Lower lobe of right lung (tissue), 2 donors: ENCODE measurements around the gene SAMD14. TPM values are rescaled to one million over a fixed set of nuclear protein-coding genes. Genes with fewer than 3 reads are reported as not detected.
A peak's percentile ranks its signal among the peaks of the same experiment; 100 is the strongest.

Source experiments
- ATAC-seq, 2 donors: fragments of 200-7000 bp; cut with Tn5 transposase; one replicate each; pipeline ENCODE4 v1.9.1; 2020 to 2022; ENCODE audit warnings: mild to moderate bottlenecking in 2 of 2, moderate library complexity in 2 of 2
- DNase-seq: peaks from one replicate; pipeline ENCODE4 v3.0.0-alpha.2; 2020
- H3K27ac ChIP-seq: fragments of 200-600 bp; one replicate; pipeline ENCODE4 v1.8.0; 2022
- H3K27me3 ChIP-seq: fragments of 200-600 bp; one replicate; pipeline ENCODE4 v1.8.0; 2022; ENCODE audit warnings: low read depth
- H3K36me3 ChIP-seq: fragments of 200-600 bp; one replicate; pipeline ENCODE4 v1.8.0; 2022; ENCODE audit warnings: mild to moderate bottlenecking
- H3K4me1 ChIP-seq: fragments of 200-600 bp; one replicate; pipeline ENCODE4 v1.8.0; 2022
- H3K4me3 ChIP-seq: fragments of 200-600 bp; one replicate; pipeline ENCODE4 v1.8.0; 2022; ENCODE audit warnings: mild to moderate bottlenecking
- H3K9me3 ChIP-seq: fragments of 200-600 bp; one replicate; pipeline ENCODE4 v1.8.0; 2022
- CTCF ChIP-seq: fragments of 200-600 bp; IDR thresholded peaks from one replicate; pipeline ENCODE4 v1.8.0; 2022; ENCODE audit warnings: antibody characterized with exemption, mild to moderate bottlenecking
- intact Hi-C: fragments of 100-400 bp; cut with DNase I; formaldehyde crosslinking; loops from one replicate; pipeline ENCODE4 v1.11.0; 2022
- total RNA-seq: library from RNA; stranded (reverse); fragmentation: NEBNext Ultra II Directional; extraction: Animal tissue kit (Norgen Biotek cat#: 25700); gene quantifications from one replicate; pipeline ENCODE4 v1.2.1, GENCODE V29; 2021
- donor health status: DM: no; HTN: yes; CAD: no; lungs with severe emphysema.

The SAMD14 gene
- total RNA-seq, 1 donor from 2014 or later, result 9.2 TPM

GRCh38 chr17:50157891-50158290, 27.9 kb upstream of the SAMD14 start:
- no peaks in the 10 kb centered on the region for H3K27me3 ChIP-seq
- peaks cover 44% of the 10 kb centered on the region for H3K4me1 ChIP-seq
- no peaks in the 10 kb centered on the region for H3K36me3 ChIP-seq
- DNase-seq (no peak), ATAC-seq (no peak)
- intact Hi-C loops, result no loop called here
- no peaks in the 10 kb centered on the region for H3K9me3 ChIP-seq
- no peak overlapping the region for H3K4me3 ChIP-seq
- TF ChIP-seq CTCF, result no peak
- no peak overlapping the region for H3K27ac ChIP-seq

- Histone ChIP-seq H3K36me3 (no peaks in the 10 kb centered on the region), H3K4me1 (peaks cover 46% of the 10 kb centered on the region), H3K9me3 (no peaks in the 10 kb centered on the region), H3K4me3 (no peak overlapping the region), H3K27me3 (no peaks in the 10 kb centered on the region), H3K27ac (peak overlapping the region; percentile 71)
- no peak for ATAC-seq
- no peak for TF ChIP-seq CTCF
- DNase-seq, result no peak
- intact Hi-C loops, result no loop called here
Measured at GRCh38 chr17:50155115-50155819, 25.3 kb upstream of the SAMD14 start.

GRCh38 chr17:50154604-50155003, 24.6 kb upstream of the SAMD14 start:
- Histone ChIP-seq H3K36me3 (no peaks in the 10 kb centered on the region), H3K4me1 (peaks cover 46% of the 10 kb centered on the region), H3K27ac (peak overlapping the region; percentile 58), H3K27me3 (no peaks in the 10 kb centered on the region), H3K9me3 (no peaks in the 10 kb centered on the region), H3K4me3 (no peak overlapping the region)
- no peak for ATAC-seq
- DNase-seq, result no peak
- intact Hi-C loops, result no loop called here
- TF ChIP-seq CTCF, result no peak

GRCh38 chr17:50153650-50154575, 24.0 kb upstream of the SAMD14 start:
- no peak for TF ChIP-seq CTCF
- DNase-seq (no peak), ATAC-seq (no peak)
- Histone ChIP-seq H3K27me3 (no peaks in the 10 kb centered on the region), H3K4me1 (peaks cover 46% of the 10 kb centered on the region), H3K36me3 (no peaks in the 10 kb centered on the region), H3K9me3 (no peaks in the 10 kb centered on the region), H3K27ac (peak overlapping the region; percentile 58), H3K4me3 (no peak overlapping the region)
- intact Hi-C loops, result no loop called here

GRCh38 chr17:50152736-50153135, 22.8 kb upstream of the SAMD14 start:
- peak overlapping the region; percentile 86 for H3K27ac ChIP-seq
- H3K27me3 ChIP-seq, result no peaks in the 10 kb centered on the region
- peaks cover 48% of the 10 kb centered on the region for H3K4me1 ChIP-seq
- intact Hi-C loops, result no loop called here
- no peak for TF ChIP-seq CTCF
- H3K9me3 ChIP-seq, result no peaks in the 10 kb centered on the region
- no peak for DNase-seq
- no peaks in the 10 kb centered on the region for H3K36me3 ChIP-seq
- no peak for ATAC-seq
- H3K4me3 ChIP-seq, result peak overlapping the region; percentile 78
